ENCODE data around the gene NTHL1.
A peak's percentile ranks its signal among the peaks of the same experiment; 100 is the strongest.

The NTHL1 gene

GRCh38 chr16:2047330-2048115 lies at the start of gene NTHL1, which contains the start of gene TSC2:
NTHL1 (minus strand) TSS chr16:2047834; CDS start chr16:2047823, 11 bp downstream.
TSC2 (plus strand) TSS chr16:2047985; CDS start chr16:2048616, 631 bp downstream.
- peak; percentile 85 to 87 for DNase-seq

DNA sequence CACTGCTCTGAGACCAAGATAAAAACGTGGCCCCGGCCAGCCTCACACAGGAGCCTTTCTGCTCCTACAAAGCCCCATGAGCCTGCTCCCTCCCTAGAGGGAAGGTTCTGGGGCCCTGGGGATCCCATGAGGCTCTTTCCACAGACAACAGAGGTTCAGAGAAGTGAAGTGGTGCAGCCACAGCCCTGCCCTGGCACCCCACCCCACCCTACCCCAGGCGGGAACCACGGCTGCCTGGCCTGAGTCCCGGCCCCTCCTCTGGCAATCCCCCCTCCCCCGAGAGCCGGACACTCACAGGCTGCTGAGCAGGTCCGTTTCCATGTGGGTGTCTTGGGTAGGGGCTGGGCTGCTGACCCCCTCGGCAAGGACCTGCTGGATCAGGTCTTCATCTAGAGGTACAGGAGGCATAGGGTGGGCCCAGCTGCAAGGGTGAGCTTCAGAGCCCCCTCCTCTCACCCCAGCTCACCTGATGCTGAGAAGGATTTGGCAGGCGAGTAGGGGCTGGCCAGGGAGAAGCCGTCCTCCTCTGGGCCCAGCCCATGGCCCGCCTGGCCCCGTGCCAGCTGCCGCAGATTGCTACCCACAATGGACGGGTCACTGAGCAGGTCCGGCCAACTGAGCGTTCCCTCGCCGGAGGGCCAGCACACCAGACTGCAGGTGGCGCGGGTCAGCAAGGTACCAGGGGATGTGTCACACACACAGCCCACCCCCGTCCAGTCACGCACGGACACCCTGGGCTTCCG lies 49.4 kb upstream of the NTHL1 start:
- no peak for DNase-seq

- no peak for DNase-seq
Observed at GRCh38 chr16:2095918-2096582, 48.4 kb upstream of the NTHL1 start.

- DNase-seq, result no peak
Observed at GRCh38 chr16:2095315-2095853, 47.8 kb upstream of the NTHL1 start.

DNA sequence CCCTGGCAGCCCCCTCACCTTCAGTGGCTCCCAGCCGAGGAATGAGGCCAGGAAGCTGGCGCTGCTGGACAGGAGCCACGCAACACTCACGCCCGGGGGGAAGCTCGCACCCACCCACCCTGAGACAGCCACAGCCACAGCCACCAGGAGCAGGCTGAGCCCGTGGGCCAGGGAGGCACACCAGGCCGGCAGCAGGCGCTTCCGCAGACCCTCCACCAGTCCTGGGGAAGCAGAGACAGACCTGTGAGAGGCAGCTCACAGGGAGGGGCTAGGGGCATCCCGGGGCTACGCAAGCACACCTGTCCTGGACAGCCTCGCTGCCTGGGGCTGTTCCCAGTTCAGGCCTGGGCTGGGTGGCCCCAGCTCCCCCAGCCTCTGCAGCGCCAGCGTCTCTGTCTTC lies 46.2 kb upstream of the NTHL1 start:
- no peak for DNase-seq

DNA sequence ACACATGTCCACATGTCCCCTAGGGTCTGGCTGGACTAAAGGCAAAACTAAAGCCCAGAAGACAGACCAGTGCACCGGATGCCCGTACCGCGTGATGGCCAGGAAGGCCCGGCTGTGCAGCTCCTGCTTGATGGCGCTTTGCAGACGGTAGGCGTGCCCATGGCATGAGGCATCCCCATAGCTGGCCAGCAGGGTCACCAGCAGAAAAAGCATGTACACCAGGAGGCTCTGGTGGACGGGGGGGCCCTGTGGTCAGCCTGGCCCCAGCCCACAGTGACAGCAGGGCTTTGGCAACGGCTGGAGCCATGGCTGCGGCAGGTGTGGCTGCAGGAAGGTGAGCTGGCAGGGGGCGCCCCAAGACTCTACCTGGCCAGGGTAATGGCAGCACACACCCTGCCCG lies 45.2 kb upstream of the NTHL1 start:
- no peak for DNase-seq

- DNase-seq, result no peak
Observed at GRCh38 chr16:2092256-2092620, 44.6 kb upstream of the NTHL1 start.

DNA sequence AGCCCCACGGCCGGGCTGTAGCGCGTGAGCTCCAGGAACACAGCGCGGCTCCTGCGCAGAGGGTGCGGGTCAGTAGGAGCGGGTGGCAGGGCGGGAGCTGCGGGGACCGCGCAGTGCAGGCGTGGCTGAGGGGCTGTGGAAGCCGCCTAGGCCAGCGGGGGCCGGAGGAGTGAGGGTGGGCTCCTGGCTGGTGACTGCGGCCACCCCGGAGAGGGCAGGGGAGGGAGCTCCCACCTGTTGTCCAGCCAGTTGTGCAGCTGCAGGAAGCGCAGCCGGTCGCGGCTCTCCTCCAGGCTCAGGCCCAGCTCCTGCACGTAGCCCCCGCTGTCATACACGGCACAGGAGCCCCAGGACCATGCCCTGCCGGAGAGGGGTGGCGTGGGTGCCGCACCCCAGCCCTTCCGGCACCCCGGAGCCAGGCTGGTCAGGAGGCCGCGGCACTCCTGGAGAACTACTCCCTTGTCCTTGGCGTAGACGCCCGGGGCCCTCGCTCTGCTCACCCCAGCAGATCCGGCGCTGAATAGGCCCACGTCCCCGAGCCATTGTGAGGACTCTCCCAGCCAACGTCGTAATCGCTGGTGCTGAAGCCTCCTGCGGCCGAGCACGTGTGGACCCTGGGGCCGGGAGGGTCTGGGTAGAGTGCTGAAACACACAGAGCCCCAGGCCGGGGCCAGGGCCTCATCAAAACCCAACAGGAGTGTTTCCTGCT lies 44.1 kb upstream of the NTHL1 start:
- no peak for DNase-seq

GRCh38 chr16:2090777-2091546 lies 43.3 kb upstream of the NTHL1 start:
- no peak for DNase-seq

DNA sequence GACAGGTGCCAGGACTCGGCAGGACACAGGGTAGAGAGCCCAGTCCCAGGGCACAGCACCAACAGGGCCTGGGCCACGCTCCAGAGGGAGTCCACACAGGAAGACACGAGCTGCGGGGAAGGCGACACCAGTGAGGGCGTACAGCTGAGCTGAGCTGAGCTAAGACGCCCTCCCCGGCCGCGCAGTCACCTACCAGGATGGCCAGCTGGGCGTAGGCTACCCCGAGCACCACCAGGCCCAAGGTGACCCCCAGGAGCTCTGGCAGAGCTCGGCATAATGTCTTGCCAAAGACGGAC lies 42.8 kb upstream of the NTHL1 start:
- DNase-seq, result no peak

GRCh38 chr16:2089706-2090480 lies 42.3 kb upstream of the NTHL1 start:
- no peak for DNase-seq

DNA sequence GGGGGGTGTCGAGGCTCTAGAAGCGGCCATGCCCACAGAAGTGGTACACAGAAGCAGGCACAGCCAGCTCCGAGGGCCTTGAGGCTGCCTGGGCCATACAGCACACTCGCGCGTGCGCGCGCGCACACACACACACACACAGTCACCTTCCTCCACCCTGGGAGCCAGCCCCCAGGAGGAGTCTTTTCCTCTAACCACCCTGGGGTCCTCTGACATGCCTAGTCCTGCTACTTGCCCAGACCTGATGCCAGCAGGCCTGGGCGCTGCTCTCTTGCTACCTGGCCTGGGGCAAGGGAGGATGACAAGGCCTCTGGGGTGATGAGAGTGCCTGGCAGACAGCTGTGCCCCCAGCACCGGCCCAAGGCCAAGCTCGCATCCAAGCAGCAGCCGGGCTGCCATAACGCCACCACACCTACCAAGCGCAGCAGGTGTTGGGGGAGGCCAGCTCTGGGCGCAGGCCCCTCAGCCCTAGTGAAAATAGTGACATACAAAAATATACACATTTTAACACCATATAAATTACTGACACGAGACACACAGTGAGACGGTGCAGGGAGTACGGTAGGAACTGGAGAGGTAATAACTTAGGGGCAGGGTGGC lies 41.2 kb upstream of the NTHL1 start:
- DNase-seq, result no peak

GRCh38 chr16:2087748-2088631 lies 40.4 kb upstream of the NTHL1 start:
- DNase-seq, result no peak

GRCh38 chr16:2086812-2087747 lies 39.4 kb upstream of the NTHL1 start:
- DNase-seq, result no peak

DNA sequence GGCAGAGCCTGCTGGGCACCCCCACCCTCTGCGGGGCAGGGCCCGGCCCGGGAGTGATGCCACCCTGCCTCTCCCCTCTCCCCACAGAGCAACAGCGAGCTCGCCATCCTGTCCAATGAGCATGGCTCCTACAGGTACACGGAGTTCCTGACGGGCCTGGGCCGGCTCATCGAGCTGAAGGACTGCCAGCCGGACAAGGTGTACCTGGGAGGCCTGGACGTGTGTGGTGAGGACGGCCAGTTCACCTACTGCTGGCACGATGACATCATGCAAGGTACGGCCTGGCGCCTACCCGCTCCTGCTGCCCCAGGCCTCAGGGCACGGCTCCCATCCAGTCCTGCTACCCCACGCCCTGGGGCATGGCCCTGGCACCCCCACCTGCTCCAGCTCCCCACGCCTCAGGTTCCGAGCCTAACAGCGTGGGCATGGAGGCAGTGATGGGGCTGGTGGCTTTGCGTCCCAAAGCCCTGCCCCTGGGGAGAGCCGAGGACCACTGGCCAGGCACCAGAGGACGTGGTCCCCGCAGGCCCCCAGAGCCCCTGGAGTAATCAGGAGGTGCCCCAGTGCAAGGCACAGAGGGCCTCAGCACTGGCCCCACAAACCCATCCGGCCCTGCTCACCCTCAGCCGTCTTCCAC lies 38.6 kb upstream of the NTHL1 start:
- no peak for DNase-seq

DNA sequence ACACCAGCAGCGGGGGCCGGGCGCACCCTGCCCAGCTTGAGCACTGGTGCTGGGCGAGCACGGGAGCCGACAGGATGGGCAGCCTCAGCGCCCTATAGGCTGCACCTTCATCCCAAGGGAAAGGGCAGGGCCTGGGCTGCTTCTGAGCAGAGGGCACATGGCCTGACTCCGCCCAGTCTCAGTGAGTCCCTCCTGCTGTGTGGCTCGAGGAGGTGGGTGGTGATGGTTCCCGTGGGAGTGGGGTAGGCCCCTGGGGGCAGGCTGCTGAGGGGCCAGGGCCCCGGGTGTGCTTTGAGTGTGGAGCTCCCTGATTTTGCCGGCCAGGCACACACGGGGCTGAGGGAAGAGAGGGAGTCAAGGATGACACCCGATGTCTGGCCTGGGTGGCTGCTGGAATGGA lies 38.0 kb upstream of the NTHL1 start:
- DNase-seq, result no peak

DNA sequence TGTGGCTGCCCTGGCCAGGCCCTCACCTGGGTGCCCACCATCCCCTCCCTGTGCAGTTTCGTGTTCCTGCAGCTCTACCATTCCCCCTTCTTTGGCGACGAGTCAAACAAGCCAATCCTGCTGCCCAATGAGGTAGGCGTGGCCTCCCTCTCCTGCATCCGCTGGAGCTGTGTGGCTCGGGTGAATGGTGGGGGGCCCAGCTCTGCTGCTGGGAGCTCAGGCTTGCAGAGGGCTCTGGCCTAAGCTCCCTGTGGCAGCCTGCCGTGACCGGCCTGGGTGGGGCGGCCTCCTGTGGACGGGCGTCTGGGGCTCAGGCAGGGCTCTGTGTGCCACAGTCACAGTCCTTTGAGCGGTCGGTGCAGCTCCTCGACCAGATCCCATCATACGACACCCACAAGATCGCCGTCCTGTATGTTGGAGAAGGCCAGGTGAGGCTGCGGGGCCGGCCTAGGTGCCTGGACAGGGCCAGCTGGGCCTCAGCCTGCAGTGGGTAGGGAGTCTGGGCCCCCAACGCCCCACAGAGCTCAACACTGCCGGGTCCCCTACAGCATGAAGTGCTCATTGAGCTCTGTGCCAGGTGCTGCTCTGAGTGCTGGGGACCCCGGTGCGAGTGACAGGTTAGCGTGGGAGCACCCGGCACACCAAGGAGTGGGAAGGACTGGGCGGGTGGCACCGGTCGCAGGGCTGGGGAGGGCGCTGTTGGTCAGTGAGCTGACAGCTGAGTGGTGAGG lies 37.4 kb upstream of the NTHL1 start:
- no peak for DNase-seq

Data from activated CD4-positive, alpha-beta T cell treated with anti-CD3 and anti-CD28 coated beads, Interleukin-2, amount 50 U/mL, for 4 hours (primary cell).